ENCODE results near the gene NCKAP5.
A peak's percentile ranks its signal among the peaks of the same experiment; 100 is the strongest.
"Not testable (repeated sequence)": the region's sequence is repeated elsewhere in the genome, so short reads cannot be mapped to it uniquely, and the experiment has no call there.

Gene NCKAP5

GRCh38 chr2:133492719-133493380 lies 75.4 kb downstream of the NCKAP5 start:
- no peak for DNase-seq

GRCh38 chr2:133490411-133490980 lies 77.8 kb downstream of the NCKAP5 start:
- DNase-seq, result no peak

- DNase-seq, result no peak
These were observed 78.4 kb downstream of the NCKAP5 start for GRCh38 chr2:133489641-133490410.

- DNase-seq, result no peak
These were observed 79.1 kb downstream of the NCKAP5 start for GRCh38 chr2:133489146-133489545.

GRCh38 chr2:133486771-133487191 lies 81.5 kb downstream of the NCKAP5 start:
- DNase-seq, result no peak

GRCh38 chr2:133485868-133486267 lies 82.4 kb downstream of the NCKAP5 start:
- no peak for DNase-seq

GRCh38 chr2:133484784-133485183 lies 83.5 kb downstream of the NCKAP5 start:
- no peak for DNase-seq

GRCh38 chr2:133484106-133484505 lies 84.2 kb downstream of the NCKAP5 start:
- no peak for DNase-seq

- DNase-seq, result no peak
These were observed 85.1 kb downstream of the NCKAP5 start for GRCh38 chr2:133483181-133483580.

- peak; percentile 18 for DNase-seq
These were observed 87.4 kb downstream of the NCKAP5 start for GRCh38 chr2:133480707-133481429.

GRCh38 chr2:133477616-133477990 lies 90.7 kb downstream of the NCKAP5 start:
- DNase-seq, result no peak

GRCh38 chr2:133476931-133477615 lies 91.2 kb downstream of the NCKAP5 start:
- no peak for DNase-seq

GRCh38 chr2:133476286-133476685 lies 92.0 kb downstream of the NCKAP5 start:
- DNase-seq, result no peak

- no peak for DNase-seq
These were observed 92.7 kb downstream of the NCKAP5 start for GRCh38 chr2:133475610-133476009.

GRCh38 chr2:133470446-133470845 lies 97.8 kb downstream of the NCKAP5 start:
- not testable (repeated sequence) for DNase-seq

GRCh38 chr2:133462811-133463210 lies 105.5 kb downstream of the NCKAP5 start:
- no peak for DNase-seq

GRCh38 chr2:133461484-133461883 lies 106.8 kb downstream of the NCKAP5 start:
- DNase-seq, result no peak

- DNase-seq, result no peak
These were observed 108.7 kb downstream of the NCKAP5 start for GRCh38 chr2:133459590-133459989.

GRCh38 chr2:133458280-133458679 lies 110.0 kb downstream of the NCKAP5 start:
- DNase-seq, result peak; percentile 3

- DNase-seq, result no peak
These were observed 110.4 kb downstream of the NCKAP5 start for GRCh38 chr2:133457861-133458260.

GRCh38 chr2:133456971-133457370 lies 111.3 kb downstream of the NCKAP5 start:
- DNase-seq, result no peak

- DNase-seq, result no peak
These were observed 112.1 kb downstream of the NCKAP5 start for GRCh38 chr2:133456156-133456555.

- DNase-seq, result no peak
These were observed 115.2 kb downstream of the NCKAP5 start for GRCh38 chr2:133453032-133453431.
